Trophoblast cell (in vitro differentiated cells and primary cell): ENCODE data around the gene MPEG1.

Experiments
- DNase-seq, 2 donors: peaks; one replicate each; pipeline ENCODE4 v3.0.0-alpha.2; 2016
- H2AFZ ChIP-seq: 2 replicates; pipeline ENCODE4 v1.6.1; 2013; ENCODE audit warnings: low read length, moderate library complexity, mild to moderate bottlenecking; ENCODE audit not compliant: insufficient read depth, poor library complexity
- H2AK5ac ChIP-seq: 2 replicates; pipeline ENCODE4 v1.6.1; 2013; ENCODE audit warnings: mild to moderate bottlenecking, low read length
- H2BK120ac ChIP-seq: 2 replicates; pipeline ENCODE4 v1.6.1; 2013; ENCODE audit warnings: low read length, mild to moderate bottlenecking, moderate library complexity; ENCODE audit not compliant: insufficient read depth, poor library complexity
- H2BK12ac ChIP-seq: 2 replicates; pipeline ENCODE4 v1.6.1; 2013; ENCODE audit warnings: mild to moderate bottlenecking, low read length, moderate library complexity
- H2BK5ac ChIP-seq: 2 replicates; pipeline ENCODE4 v1.6.1; 2013; ENCODE audit warnings: low read length, low read depth, moderate library complexity, mild to moderate bottlenecking; ENCODE audit not compliant: poor library complexity
- H3K14ac ChIP-seq: 2 replicates; pipeline ENCODE4 v1.6.1; 2013; ENCODE audit warnings: mild to moderate bottlenecking, low read length
- H3K18ac ChIP-seq: 2 replicates; pipeline ENCODE4 v1.6.1; 2013; ENCODE audit warnings: mild to moderate bottlenecking, low read length
- H3K23ac ChIP-seq: 2 replicates; pipeline ENCODE4 v1.6.1; 2013; ENCODE audit warnings: low read length
- H3K27ac ChIP-seq: 2 replicates; pipeline ENCODE4 v1.5.1; 2013; ENCODE audit warnings: low read depth, mild to moderate bottlenecking, inconsistent platforms, low read length, moderate library complexity
- H3K27me3 ChIP-seq: 2 replicates; pipeline ENCODE4 v1.6.1; 2013; ENCODE audit warnings: inconsistent platforms, mild to moderate bottlenecking, low read length, moderate library complexity; ENCODE audit not compliant: insufficient read depth
- H3K36me3 ChIP-seq, 2 experiments: 1 replicate in 1 of 2; 2 replicates in 1 of 2; pipeline ENCODE4 v1.6.1; 2013; ENCODE audit warnings: low read length in 2 of 2, mild to moderate bottlenecking in 2 of 2, moderate library complexity in 1 of 2; ENCODE audit not compliant: insufficient read depth in 2 of 2, control insufficient read depth in 1 of 2
- H3K4ac ChIP-seq: 2 replicates; pipeline ENCODE4 v1.6.1; 2013; ENCODE audit warnings: low read depth, mild to moderate bottlenecking, low read length, moderate library complexity
- H3K4me1 ChIP-seq, 2 experiments: 1 replicate in 1 of 2; 2 replicates in 1 of 2; pipeline ENCODE4 v1.6.1; 2013; ENCODE audit warnings: low read length in 2 of 2, mild to moderate bottlenecking in 2 of 2, moderate library complexity in 1 of 2; ENCODE audit not compliant: insufficient read depth in 2 of 2, control insufficient read depth in 1 of 2
- H3K4me2 ChIP-seq: 2 replicates; pipeline ENCODE4 v1.6.1; 2013; ENCODE audit warnings: inconsistent platforms, mild to moderate bottlenecking, low read length, moderate library complexity
- H3K4me3 ChIP-seq: 2 replicates; pipeline ENCODE4 v1.5.1; 2013; ENCODE audit warnings: mild to moderate bottlenecking, low read depth, low read length, inconsistent platforms
- H3K79me1 ChIP-seq: one replicate; pipeline ENCODE4 v1.6.1; 2013; ENCODE audit warnings: low read length
- H3K79me2 ChIP-seq: 2 replicates; pipeline ENCODE4 v1.6.1; 2013; ENCODE audit warnings: low read length, mild to moderate bottlenecking; ENCODE audit not compliant: control insufficient read depth, insufficient read depth, poor library complexity
- H3K9ac ChIP-seq: 2 replicates; pipeline ENCODE4 v1.6.1; 2013; ENCODE audit warnings: mild to moderate bottlenecking, low read length
- H3K9me3 ChIP-seq: 2 replicates; pipeline ENCODE4 v1.6.1; 2013; ENCODE audit warnings: low read depth, mild to moderate bottlenecking, control low read depth, inconsistent platforms, low read length; ENCODE audit not compliant: insufficient read depth
- H4K12ac ChIP-seq: 2 replicates; pipeline ENCODE4 v1.6.1; 2013; ENCODE audit warnings: low read depth, mild to moderate bottlenecking, low read length, moderate library complexity
- H4K8ac ChIP-seq: 2 replicates; pipeline ENCODE4 v1.6.1; 2013; ENCODE audit warnings: low read depth, mild to moderate bottlenecking, low read length, moderate library complexity
- H4K91ac ChIP-seq: one replicate; pipeline ENCODE4 v1.6.1; 2013; ENCODE audit warnings: low read depth, mild to moderate bottlenecking, low read length, moderate library complexity
- WGBS: extraction: QIAGEN DNeasy Blood & Tissue Kit; methylation state at CpG from one replicate; pipeline ENCODE4 v1.1.7; 2013; ENCODE audit warnings: missing lambda C conversion rate; ENCODE audit not compliant: insufficient read length, insufficient coverage; ENCODE audit errors: extremely low coverage; 5-methylcytosine and 5-hydroxymethylcytosine counted together

Gene MPEG1

DNA sequence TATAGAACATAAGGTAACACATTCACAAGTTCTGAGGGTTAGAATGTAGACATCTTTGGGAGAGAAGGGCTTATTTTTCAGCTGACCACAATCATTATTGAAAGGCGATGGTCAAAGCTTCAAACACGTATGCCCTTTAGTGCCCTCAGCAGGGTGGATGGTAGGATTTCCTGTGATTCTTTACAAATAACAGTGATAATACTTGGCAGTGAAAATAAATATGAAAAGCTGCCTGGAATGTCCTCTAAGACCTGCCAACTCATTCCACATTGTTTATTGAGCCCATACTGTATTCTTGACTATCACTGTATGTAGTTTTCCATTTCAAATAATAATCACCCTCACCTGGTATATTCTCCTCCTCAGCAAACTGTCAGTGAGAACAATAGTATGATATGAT is 13.7 kb upstream of the MPEG1 start:
- H4K8ac ChIP-seq: no peak overlapping the region
- no peaks in the 10 kb centered on the region for H3K4me1 ChIP-seq
- no peak overlapping the region for H2AK5ac ChIP-seq
- no peak overlapping the region for H3K4me2 ChIP-seq
- no peak overlapping the region for H3K27ac ChIP-seq
- H3K4ac ChIP-seq: no peak overlapping the region
- no CpG with 5 or more reads among the region's 2 CpGs for WGBS
- no peaks in the 10 kb centered on the region for H3K79me1 ChIP-seq
- no peaks in the 10 kb centered on the region for H3K9me3 ChIP-seq
- no peak overlapping the region for H4K91ac ChIP-seq
- no peak overlapping the region for H3K9ac ChIP-seq
- no peak overlapping the region for H2AFZ ChIP-seq
- H4K12ac ChIP-seq: no peak overlapping the region
- no peaks in the 10 kb centered on the region for H3K79me2 ChIP-seq
- no peak overlapping the region for H2BK12ac ChIP-seq
- H2BK5ac ChIP-seq: no peak overlapping the region
- H3K14ac ChIP-seq: no peak overlapping the region
- no peaks in the 10 kb centered on the region for H3K27me3 ChIP-seq
- no peak for DNase-seq
- no peak overlapping the region for H3K18ac ChIP-seq
- H2BK120ac ChIP-seq: no peak overlapping the region
- no peaks in the 10 kb centered on the region for H3K36me3 ChIP-seq
- no peak overlapping the region for H3K4me3 ChIP-seq
- H3K23ac ChIP-seq: no peak overlapping the region

DNA sequence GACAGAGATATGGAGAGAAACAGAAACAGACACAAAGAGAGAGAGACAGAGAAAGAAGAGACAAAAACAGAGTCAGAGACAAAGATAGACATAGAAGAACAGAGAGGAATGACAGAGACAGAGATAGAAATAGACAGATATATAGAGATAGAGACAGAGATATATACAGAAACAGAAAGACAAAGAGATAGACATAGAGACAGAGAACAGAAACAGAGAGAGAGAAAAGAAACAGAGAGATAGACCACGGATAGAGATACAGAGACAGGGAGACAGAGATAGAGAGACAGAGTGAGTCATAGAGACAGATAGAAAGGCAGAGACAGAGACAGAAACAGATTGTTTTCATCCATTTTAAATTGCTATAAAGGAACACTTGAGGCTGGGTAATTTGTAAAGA is 12.3 kb upstream of the MPEG1 start:
- Histone ChIP-seq H4K8ac (no peak overlapping the region), H3K4me1 (no peaks in the 10 kb centered on the region), H3K36me3 (no peaks in the 10 kb centered on the region), H2AK5ac (no peak overlapping the region), H4K91ac (no peak overlapping the region), H2BK5ac (no peak overlapping the region), H3K79me1 (no peaks in the 10 kb centered on the region), H3K23ac (no peak overlapping the region), H3K9ac (no peak overlapping the region), H3K18ac (no peak overlapping the region), H2BK120ac (no peak overlapping the region), H3K14ac (no peak overlapping the region), H3K4me2 (no peak overlapping the region), H3K4me3 (no peak overlapping the region), H2AFZ (no peak overlapping the region), H3K4ac (no peak overlapping the region), H3K27ac (no peak overlapping the region), H4K12ac (no peak overlapping the region), H3K27me3 (no peaks in the 10 kb centered on the region), H3K9me3 (no peaks in the 10 kb centered on the region), H3K79me2 (no peaks in the 10 kb centered on the region), H2BK12ac (no peak overlapping the region)
- DNase-seq: no peak
- no CpG with 5 or more reads among the region's 1 CpG for WGBS

DNA sequence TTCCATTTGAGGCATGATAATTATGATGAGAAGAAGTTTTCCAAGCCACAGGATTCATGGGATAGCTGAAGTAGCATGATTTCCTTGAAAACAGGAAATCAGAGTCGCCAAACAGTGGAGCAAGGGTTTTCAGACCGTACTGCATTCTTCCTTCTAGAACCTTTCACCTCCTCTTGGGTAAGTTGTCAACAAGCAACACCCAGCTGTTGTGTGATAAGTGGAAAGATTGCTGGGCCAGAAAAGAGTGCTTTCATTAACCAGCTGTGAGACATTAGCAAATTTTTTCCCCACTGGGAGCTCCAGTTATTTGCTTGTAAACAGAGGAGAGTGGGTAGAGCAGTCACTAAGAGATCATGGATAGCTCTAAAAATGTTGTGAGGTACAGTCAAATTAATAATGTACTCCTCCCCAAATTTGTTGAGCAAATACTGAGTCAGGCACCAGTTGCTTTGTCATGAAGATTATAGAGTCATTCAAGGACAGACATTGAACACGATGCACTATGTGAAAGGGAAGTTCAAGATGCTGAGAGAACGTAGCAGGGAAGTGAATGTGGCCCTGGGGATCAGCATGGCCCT is 11.7 kb upstream of the MPEG1 start:
- no peak overlapping the region for H3K23ac ChIP-seq
- H2AK5ac ChIP-seq: no peak overlapping the region
- no peaks in the 10 kb centered on the region for H3K4me1 ChIP-seq
- H4K91ac ChIP-seq: no peak overlapping the region
- H3K79me2 ChIP-seq: no peaks in the 10 kb centered on the region
- no peak overlapping the region for H3K4me2 ChIP-seq
- H3K27me3 ChIP-seq: no peaks in the 10 kb centered on the region
- no peak overlapping the region for H2BK120ac ChIP-seq
- H2AFZ ChIP-seq: no peak overlapping the region
- H2BK5ac ChIP-seq: no peak overlapping the region
- H4K12ac ChIP-seq: no peak overlapping the region
- DNase-seq: peak in 1 of 2 donors; percentile 47
- H3K4me3 ChIP-seq: no peak overlapping the region
- no peaks in the 10 kb centered on the region for H3K36me3 ChIP-seq
- H3K18ac ChIP-seq: no peak overlapping the region
- no peak overlapping the region for H4K8ac ChIP-seq
- H3K79me1 ChIP-seq: no peaks in the 10 kb centered on the region
- no peak overlapping the region for H3K9ac ChIP-seq
- no CpG with 5 or more reads among the region's 4 CpGs for WGBS
- no peak overlapping the region for H2BK12ac ChIP-seq
- no peak overlapping the region for H3K14ac ChIP-seq
- no peak overlapping the region for H3K27ac ChIP-seq
- no peaks in the 10 kb centered on the region for H3K9me3 ChIP-seq
- no peak overlapping the region for H3K4ac ChIP-seq

DNA sequence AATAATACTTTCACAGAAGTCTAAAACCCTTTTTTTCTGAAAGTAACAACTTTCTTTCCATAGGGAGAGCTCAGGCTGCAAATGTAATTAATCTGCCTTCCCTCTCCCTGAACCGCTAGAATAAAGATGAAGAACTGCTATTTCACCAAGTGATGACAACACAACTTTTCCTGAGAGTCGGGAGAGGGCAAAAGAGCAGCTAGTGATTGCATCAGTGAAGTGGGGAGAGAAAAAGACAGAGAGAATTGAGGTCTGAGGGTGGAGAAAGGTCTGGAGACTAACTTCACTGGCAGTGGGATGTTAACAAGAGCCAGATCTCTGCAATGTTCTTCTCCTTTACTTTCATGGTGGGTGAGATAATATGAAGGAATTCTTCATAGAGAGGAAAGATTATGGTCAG is 10.9 kb upstream of the MPEG1 start:
- H3K4me1 ChIP-seq: no peaks in the 10 kb centered on the region
- no peak overlapping the region for H2AK5ac ChIP-seq
- H4K91ac ChIP-seq: no peak overlapping the region
- no peak overlapping the region for H3K23ac ChIP-seq
- no peak overlapping the region for H3K18ac ChIP-seq
- H2BK5ac ChIP-seq: no peak overlapping the region
- no peaks in the 10 kb centered on the region for H3K79me2 ChIP-seq
- H2BK12ac ChIP-seq: no peak overlapping the region
- no peaks in the 10 kb centered on the region for H3K36me3 ChIP-seq
- H4K8ac ChIP-seq: no peak overlapping the region
- no peak overlapping the region for H3K4ac ChIP-seq
- H3K79me1 ChIP-seq: no peaks in the 10 kb centered on the region
- H4K12ac ChIP-seq: no peak overlapping the region
- no CpG with 5 or more reads among the region's 2 CpGs for WGBS
- H3K27me3 ChIP-seq: no peaks in the 10 kb centered on the region
- no peak overlapping the region for H2BK120ac ChIP-seq
- H2AFZ ChIP-seq: no peak overlapping the region
- no peak for DNase-seq
- no peaks in the 10 kb centered on the region for H3K9me3 ChIP-seq
- H3K27ac ChIP-seq: no peak overlapping the region
- H3K4me3 ChIP-seq: no peak overlapping the region
- no peak overlapping the region for H3K9ac ChIP-seq
- H3K14ac ChIP-seq: no peak overlapping the region
- no peak overlapping the region for H3K4me2 ChIP-seq
